HuH-7 (cell line): ENCODE data around the gene RMND1.
"Not testable (repeated sequence)": the region's sequence is repeated elsewhere in the genome, so short reads cannot be mapped to it uniquely, and the experiment has no call there.

Experiments used
- DNase-seq: peaks from one replicate; pipeline ENCODE4 v3.0.0; 2011; ENCODE audit warnings: low spot score

The RMND1 gene

DNA sequence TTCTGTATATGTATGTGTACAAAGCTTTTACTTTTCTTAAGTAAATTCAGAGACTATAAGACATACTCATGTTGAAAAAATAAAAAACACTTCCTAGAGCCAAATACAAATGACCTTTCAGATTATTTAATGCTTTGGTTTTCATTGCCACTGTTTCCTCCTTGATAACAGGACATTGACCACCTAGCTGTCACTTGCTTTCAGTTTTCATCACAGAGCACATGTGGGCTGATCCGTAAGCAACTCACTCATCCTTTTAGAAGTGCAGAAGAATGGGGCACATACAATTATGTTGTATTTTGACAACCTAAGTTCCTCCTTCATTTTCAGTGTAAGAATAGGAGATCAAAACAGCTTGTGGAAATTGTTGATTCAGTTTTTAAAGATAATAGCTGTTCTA lies 66.7 kb downstream of the RMND1 start:
- no peak for DNase-seq

DNA sequence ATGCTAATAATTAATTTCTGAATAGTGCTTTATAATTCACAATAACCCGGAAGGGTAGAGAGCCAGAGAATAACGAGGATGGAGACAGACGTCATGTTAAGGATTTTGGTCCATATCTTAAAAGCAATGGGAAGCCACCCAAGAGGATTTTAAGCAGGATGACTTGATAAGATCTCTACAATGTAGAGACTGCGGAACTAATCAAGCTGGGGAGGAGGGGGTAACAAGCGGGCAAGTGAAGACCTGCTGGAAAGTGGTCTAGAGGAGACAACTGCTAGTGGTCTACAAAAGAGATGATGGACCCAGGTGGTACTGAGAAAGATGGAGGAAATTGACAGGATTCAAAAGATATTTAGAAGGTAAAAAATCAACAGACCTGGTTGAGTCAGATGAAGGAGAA lies 67.8 kb downstream of the RMND1 start:
- DNase-seq = no peak

DNA sequence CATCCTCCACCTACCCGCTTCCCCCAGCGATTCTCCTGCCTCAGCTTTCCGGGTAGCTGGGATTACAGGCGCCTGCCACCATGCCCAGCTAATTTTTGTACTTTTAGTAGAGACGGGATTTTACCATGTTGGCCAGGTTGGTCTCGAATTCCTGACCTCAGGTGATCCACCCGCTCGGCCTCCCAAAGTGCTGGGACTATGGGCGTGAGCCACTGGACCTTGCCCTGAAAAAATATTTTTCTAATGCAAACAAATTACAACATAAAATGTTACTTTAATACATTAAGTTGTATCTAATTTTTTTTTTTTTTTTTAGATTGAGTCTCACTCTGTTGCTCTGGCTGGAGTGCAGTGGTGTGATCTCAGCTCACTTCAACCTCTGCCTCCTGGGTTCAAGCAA lies 69.3 kb downstream of the RMND1 start:
- DNase-seq = not testable (repeated sequence)

DNA sequence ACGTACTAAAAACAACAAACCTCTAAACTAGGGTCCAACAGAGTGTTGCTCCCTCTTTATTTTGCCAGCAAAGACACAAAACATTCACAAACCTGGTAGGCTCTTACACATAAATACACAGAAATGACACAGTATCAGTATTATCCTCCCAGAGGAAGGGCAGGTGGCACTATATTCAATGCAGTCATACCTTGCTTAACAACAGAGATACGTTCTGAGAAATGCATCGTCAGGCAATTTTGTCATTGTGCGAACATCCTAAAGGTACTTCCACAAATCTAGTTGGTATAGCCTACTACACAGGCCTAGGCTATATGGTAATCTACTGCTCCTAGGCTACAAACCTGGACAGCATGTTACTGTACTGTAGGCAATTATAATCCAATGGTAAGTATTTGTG lies 70.2 kb downstream of the RMND1 start:
- no peak for DNase-seq

DNA sequence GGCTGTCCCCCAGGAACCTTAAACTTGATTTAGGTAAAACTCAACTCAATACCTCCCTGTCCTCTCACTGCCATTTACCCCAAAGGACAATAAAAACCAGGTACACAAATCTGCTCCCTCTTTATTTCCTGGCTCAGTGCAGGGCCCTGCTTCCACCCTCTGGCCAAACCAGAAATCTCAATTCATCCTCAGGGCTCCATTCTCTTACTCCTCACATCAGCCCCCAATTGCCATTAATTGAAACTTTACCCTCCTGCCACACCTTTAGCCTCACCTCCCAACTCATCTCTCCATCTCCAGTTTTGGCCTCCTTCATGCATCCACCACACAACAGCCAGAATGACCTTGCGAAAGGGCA lies 71.1 kb downstream of the RMND1 start:
- DNase-seq = no peak

DNA sequence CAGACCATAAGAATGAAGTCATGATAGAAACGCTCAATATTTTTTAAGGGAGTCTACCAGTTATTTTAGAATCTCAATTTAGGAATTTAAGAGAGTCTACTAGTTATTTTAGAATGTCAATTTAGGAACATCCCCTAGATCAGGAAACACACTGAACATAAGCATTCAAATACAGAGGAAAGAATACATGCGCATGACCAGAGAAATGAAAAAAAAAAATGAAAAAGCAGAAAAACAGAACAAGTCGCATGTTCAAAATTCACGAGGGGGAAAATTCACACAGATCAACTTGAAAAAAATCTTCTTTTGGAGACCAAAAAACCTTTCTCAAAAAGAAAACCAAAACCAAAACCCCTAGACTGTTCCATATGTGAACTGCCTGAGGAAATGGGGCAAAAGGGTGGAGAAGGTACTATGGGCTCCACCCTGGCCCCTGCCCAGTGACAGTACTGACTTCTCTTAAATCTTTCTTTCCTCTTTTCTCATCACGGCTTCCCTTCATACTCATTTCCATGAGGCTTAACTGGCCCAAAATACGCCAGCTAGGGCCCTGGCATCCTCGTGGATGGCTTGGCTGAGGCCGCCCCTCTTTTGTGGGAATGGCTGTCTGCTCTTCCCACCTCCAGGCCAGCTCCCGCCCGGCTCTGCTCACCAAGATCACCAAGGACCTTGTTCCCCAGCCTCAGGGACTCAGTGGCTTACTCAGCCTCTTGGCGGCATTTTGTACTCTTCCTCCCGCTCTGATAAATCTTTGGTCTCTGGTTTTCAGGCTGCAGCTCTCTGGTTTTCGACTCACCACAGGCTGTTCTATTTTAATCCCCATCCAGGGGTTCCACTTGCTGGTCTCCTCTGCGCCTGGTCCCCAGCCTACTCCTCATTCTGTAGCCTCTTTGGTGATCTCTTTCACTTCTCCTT lies 71.7 kb downstream of the RMND1 start:
- no peak for DNase-seq

DNA sequence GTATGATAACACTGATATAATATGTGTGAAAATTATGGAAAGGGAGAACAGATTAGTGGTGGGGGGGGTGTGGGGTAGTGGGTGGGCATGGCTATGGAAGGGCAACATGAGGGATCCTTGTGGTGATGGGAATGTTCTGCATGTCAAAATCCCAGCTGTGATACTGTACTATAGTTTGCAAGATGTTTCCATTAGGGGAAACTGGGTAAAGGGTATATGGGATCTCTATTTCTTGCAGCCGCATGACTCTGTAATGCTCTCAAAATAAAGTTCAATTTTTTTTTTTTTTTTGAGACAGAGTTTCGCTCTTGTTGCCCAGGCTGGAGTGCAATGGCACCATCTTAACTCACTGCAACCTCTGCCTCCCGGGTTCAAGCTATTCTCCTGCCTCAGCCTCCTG lies 74.8 kb downstream of the RMND1 start:
- DNase-seq = no peak

DNA sequence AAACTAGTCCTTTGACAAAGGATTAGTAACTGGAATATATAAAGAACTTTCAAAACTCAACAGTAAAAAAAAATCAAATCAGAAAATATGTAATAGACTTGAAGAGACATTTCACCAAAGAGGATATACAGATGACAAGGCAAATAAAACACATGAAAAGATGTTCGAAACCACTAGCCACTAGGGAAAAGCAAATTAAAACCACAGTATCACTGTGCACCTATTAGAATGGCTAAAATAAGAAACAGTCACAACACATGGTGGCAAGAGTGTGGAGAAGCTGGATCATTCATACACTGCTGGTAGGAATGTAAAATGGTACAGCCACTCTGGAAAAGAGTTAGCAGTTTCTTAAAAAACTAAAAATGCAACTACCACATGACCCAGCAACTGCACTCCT lies 75.5 kb downstream of the RMND1 start:
- DNase-seq = no peak

DNA sequence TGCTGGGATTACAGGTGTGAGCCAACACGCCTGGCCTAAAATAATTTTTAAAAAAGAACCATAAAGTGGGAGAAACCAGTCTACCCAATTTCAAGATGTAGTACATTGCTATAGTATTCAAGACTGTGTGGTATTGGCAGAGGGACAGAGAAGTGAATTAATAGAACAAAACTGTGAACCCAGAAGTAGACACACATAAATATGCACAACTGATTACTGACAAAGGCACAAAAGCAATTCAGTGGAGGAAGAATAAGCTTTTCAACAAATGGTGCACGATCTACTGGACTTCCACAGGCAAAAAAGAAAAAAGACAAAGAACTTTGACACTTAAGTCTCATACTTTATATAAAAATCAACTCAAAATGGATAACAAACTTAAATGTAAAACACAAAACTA lies 76.1 kb downstream of the RMND1 start:
- no peak for DNase-seq

DNA sequence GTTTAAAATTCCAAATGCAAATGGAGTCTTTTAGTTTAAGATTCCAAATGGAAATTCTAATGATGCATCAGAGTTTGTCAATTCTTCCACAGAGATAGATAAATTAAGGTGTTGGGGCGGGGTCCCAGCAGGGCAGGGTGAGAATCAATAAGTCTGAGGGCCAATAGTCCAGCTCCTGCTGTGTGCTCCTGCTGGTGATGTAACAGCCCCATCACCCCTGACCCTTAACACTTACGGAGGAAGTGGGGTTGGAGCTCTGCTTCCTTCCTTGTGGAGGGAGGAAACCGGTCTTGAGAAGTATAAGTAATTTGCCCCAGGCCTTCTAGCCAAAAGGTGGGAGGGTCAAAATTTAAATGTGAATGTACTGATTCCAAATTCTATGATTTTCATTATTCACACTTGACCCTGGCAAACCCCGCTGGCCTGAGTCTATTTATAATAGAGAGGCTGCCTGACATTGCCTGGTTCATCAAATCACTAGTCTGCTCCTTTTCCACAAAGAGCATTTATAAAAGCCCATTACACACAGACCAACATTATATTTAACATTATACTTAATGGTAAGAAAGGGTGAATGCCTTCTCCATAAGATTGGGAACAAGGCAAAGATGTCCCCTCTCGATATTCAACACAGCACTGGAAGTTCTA lies 77.8 kb downstream of the RMND1 start:
- peak; percentile 42 for DNase-seq

DNA sequence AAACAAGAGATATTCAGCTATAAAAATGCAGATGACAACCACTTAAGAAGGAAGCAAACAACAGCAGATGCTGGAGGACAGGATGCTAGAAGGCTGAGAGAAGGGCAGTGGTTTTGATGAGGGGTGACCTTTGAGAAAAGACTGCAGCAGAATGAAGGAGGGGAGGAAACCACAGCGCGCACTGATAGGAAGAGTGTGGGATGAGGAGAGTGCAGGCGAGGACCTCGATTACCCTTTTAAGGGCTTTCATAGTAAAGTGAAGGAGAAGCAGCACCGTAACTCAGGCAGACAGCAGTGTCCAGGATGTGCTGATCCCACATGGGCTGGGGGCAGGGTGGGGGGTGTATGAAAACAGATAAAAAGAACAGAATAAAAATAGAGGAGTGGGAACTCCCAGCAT lies 79.8 kb downstream of the RMND1 start:
- DNase-seq = no peak

DNA sequence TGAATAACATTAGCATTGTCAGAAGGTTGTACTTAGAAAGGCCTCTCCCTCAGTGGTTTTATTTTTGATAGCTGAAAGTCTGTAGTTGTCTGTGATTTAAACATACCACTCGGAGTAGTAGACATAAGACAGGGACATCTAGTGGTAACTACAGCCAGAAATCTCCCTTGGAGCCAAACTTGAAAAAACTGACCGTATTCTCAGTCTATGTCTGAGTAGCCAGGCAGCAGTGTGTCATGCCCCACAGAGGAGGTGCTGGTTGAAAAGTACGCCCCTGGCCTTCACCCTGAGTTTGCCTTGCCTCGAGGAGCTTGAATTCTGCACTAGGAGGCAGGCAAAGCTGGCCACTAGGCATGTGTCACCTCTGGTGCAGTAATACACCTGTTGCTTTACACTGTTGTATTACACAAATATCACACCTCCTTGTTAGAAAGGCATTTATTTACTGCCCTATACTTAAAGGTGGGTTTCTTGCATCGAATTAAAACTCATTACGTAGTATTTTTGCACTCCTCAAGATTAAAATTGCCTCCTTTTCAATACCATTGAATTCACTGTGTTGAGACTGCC lies 81.3 kb downstream of the RMND1 start:
- peak; percentile 30 for DNase-seq

DNA sequence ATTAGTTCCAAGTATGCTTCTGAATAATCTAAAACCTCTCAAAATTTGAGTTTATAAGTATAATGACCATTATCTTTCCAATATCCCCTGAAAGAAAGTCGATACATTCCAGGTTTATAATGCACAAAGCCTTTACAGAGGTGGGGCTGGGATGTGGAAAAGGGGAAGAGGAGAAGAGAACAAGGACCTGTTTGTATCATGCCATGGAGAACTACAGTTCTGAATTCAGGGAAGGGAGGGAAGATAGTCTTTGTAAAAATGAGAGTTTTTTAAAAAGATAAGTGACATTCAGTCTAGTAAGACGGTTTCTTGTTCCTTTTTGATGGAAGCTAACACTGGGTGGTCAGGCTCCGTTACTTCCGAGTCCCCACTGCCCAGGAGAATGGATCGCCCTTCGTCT lies 86.7 kb downstream of the RMND1 start:
- DNase-seq = no peak

DNA sequence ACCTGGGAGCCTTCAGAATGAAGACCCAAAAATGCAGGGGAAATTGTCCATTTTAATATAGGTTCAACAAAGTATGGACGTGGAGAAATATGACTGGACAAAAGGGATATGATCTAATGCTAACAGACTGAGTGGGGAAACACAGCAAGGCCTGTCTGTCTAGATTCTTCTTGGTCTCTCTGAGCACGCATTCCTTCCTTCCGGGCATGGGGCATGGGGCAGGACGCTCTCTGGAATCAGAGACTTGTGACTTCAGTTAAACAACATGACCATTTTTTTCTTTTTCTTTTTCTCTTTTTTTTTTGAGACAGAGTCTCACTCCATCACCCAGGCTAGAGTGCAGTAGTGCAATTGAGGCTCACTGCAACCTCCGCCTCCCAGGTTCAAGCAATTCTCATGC lies 92.4 kb downstream of the RMND1 start:
- no peak for DNase-seq

DNA sequence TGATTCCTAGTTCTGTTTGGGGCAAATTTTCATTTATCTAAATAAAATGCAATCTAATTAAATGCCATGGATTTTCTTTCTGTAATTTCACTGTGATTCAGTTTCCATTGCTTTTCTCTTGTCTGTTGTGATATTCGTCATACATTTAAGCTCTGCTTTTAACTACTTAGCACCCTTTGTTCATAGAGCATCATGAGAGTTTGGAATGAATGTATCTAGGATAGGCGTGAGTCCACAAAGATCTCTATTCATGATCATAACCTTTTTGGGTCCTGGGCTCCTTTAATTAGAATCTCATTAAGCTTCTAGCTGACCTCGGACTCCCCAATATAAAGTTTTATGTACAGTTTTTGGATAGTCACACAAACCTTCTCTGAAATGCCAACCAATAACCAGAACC lies 93.5 kb downstream of the RMND1 start:
- DNase-seq = no peak

DNA sequence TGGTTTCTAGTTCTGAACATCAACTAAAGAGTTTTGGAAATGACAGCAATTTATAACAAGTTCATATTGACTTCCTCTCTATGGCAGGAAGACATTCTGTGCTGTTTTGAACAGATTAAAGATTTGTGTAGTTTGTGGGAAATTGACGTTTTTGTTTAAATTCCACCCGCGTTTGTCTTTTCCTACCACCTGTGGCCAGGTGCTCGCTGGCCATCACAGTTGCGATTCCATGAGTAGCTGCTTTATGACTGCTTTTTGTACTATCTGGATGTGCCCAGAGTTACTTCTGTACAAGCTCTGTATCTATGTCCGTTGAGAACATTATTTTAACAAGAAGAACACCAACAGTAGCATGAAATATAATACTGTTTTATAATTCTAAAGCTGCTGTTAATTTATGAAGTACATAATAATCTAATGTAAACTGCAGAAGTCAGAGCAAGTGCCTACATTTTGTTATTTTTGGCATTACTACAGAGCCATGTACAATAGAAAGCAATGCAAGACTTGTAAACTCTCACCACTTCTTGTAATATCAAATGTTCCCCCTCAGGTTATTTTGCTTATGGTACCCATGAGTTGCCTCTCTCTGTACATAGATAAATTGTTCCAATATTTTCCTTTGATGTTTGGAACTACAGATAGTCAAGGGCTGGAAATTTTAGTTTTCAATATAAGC lies 94.0 kb downstream of the RMND1 start:
- DNase-seq = no peak

DNA sequence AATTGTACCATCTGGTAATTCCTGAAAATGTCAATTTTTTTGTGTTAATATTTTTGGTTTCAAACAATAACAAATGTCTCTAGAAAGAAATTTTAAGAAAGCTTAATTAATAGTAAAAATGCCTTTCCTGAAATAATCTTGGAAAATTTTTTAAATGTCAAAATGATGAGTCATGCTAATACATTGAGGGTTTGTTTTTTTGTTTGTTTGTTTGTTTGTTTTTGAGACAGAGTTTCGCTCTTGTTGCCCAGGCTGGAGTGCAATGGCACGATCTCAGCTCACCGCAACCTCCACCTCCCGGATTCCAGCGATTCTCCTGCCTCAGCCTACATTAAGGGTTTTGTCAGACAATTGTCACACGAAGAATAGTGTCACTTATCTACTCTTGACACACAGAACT lies 94.9 kb downstream of the RMND1 start:
- not testable (repeated sequence) for DNase-seq
